ENCODE data around the gene AIMP1. TPM values are rescaled to one million over a fixed set of nuclear protein-coding genes. Genes with fewer than 3 reads are reported as not detected.

The AIMP1 gene
- total RNA-seq, 4 donors from 2014 or later: 13.6 to 32.8 (median 27.6) TPM

GRCh38 chr4:106291678-106292077, 24.7 kb upstream of the AIMP1 start:
- DNase-seq: no peak
- no peak for TF ChIP-seq POLR2A (IDR thresholded peaks at IDR 0.05)
- intact Hi-C loops (cut with DNase I): no loop called here
- no peak overlapping the region for H3K4me3 ChIP-seq
- 93 to 96% methylated on average over 5 of the region's 5 CpGs for WGBS, 2 donors
- no peaks in the 10 kb centered on the region for H3K4me1 ChIP-seq
- H3K9me3 ChIP-seq: no peaks in the 10 kb centered on the region
- H3K27ac ChIP-seq: no peak overlapping the region
- peaks cover 0 to 90% (median 4%) of the 10 kb centered on the region in 3 donors for H3K36me3 ChIP-seq
- H3K27me3 ChIP-seq: no peaks in the 10 kb centered on the region

GRCh38 chr4:106294062-106294461, 22.3 kb upstream of the AIMP1 start:
- no peaks in the 10 kb centered on the region for H3K27me3 ChIP-seq
- TF ChIP-seq POLR2A (IDR thresholded peaks at IDR 0.05) (no peak), CTCF (IDR thresholded peaks at IDR 0.05) (no peak)
- intact Hi-C loops (cut with DNase I): no loop called here
- no peaks in the 10 kb centered on the region for H3K4me1 ChIP-seq
- no peak overlapping the region for H3K27ac ChIP-seq
- peaks cover 0 to 85% (median 4%) of the 10 kb centered on the region in 3 donors for H3K36me3 ChIP-seq
- WGBS, 2 donors: 98 to 100% methylated on average over 8 to 10 of the region's 10 CpGs
- DNase-seq: no peak
- H3K4me3 ChIP-seq: no peak overlapping the region
- no peaks in the 10 kb centered on the region for H3K9me3 ChIP-seq

- peaks cover 0 to 84% (median 4%) of the 10 kb centered on the region in 3 donors for H3K36me3 ChIP-seq
- intact Hi-C loops (cut with DNase I): no loop called here
- TF ChIP-seq POLR2A (IDR thresholded peaks at IDR 0.05) (no peak), CTCF (IDR thresholded peaks at IDR 0.05) (no peak)
These were observed 18.9 kb upstream of the AIMP1 start for GRCh38 chr4:106297245-106298035.

GRCh38 chr4:106299977-106300376, 16.4 kb upstream of the AIMP1 start:
- Histone ChIP-seq H3K4me1 (no peaks in the 10 kb centered on the region), H3K4me3 (no peak overlapping the region), H3K36me3 (peaks cover 0 to 79% (median 0%) of the 10 kb centered on the region in 3 donors), H3K27ac (no peak overlapping the region), H3K27me3 (no peaks in the 10 kb centered on the region), H3K9me3 (no peaks in the 10 kb centered on the region)
- TF ChIP-seq POLR2A (IDR thresholded peaks at IDR 0.05) (no peak), CTCF (IDR thresholded peaks at IDR 0.05) (no peak)
- intact Hi-C loops (cut with DNase I): no loop called here
- 69 to 91% methylated on average over 4 of the region's 4 CpGs for WGBS, 2 donors
- no peak for DNase-seq

More at GRCh38 chr4:106297245-106298035, 18.9 kb upstream of the AIMP1 start:
- no peak overlapping the region for H3K27ac ChIP-seq
- DNase-seq: no peak
- no peaks in the 10 kb centered on the region for H3K9me3 ChIP-seq
- no peak overlapping the region for H3K4me3 ChIP-seq
- H3K27me3 ChIP-seq: no peaks in the 10 kb centered on the region
- no peaks in the 10 kb centered on the region for H3K4me1 ChIP-seq

GRCh38 chr4:106301393-106302061, 14.8 kb upstream of the AIMP1 start:
- H3K36me3 ChIP-seq: peaks cover 0 to 66% (median 2%) of the 10 kb centered on the region in 3 donors
- no peak overlapping the region for H3K27ac ChIP-seq
- no peaks in the 10 kb centered on the region for H3K9me3 ChIP-seq
- no peaks in the 10 kb centered on the region for H3K4me1 ChIP-seq
- TF ChIP-seq CTCF (IDR thresholded peaks at IDR 0.05) (no peak), POLR2A (IDR thresholded peaks at IDR 0.05) (no peak)
- intact Hi-C loops (cut with DNase I): no loop called here
- 86 to 87% methylated on average over 2 of the region's 2 CpGs for WGBS, 2 donors
- H3K27me3 ChIP-seq: no peaks in the 10 kb centered on the region
- DNase-seq: no peak
- no peak overlapping the region for H3K4me3 ChIP-seq
